H1 (cell line): ENCODE measurements around the gene MYO15A. TPM values are rescaled to one million over a fixed set of nuclear protein-coding genes. Genes with fewer than 3 reads are reported as not detected.

ENCODE experiments used
- CTCF ChIA-PET: fragments of 300-600 bp; sonication (Branson Sonifier 250); formaldehyde crosslinking; loops from one replicate; lab custom pipeline; 2021; ENCODE audit not compliant: partially characterized antibody; lab: Charles Lee
- POLR2A ChIA-PET: fragments of 300-600 bp; sonication (Branson Sonifier 250); formaldehyde crosslinking; loops from one replicate; lab custom pipeline; 2021; ENCODE audit warnings: inconsistent platforms; ENCODE audit not compliant: partially characterized antibody; lab: Charles Lee
- DNase-seq, 2 experiments: peaks; one replicate each; pipeline versions ENCODE4 v3.0.0 to v3.0.0-alpha.2; 2010 to 2022; ENCODE audit warnings: low spot score in 2 of 2, low read depth in 1 of 2, mixed read lengths in 1 of 2
- FAIRE-seq: peaks from 2 replicates; lab custom pipeline; 2011; peaks lifted over from hg19 to GRCh38; lab: Jason Lieb, UNC
- H2AFZ ChIP-seq: 2 replicates; pipeline ENCODE4 v1.8.1; 2012; ENCODE audit warnings: low read length, inconsistent platforms
- H2AK5ac ChIP-seq: 2 replicates; pipeline ENCODE4 v1.6.1; 2013; ENCODE audit warnings: low read depth, low read length
- H2BK120ac ChIP-seq: replicated peaks from 2 replicates; pipeline ENCODE3; 2013; ENCODE audit warnings: low read depth, low read length, inconsistent platforms
- H2BK12ac ChIP-seq: 2 replicates; pipeline ENCODE4 v1.6.1; 2013; ENCODE audit warnings: low read depth, low read length
- H2BK15ac ChIP-seq: 2 replicates; pipeline ENCODE4 v1.6.1; 2013; ENCODE audit warnings: low read length
- H2BK20ac ChIP-seq: 2 replicates; pipeline ENCODE4 v1.6.1; 2013; ENCODE audit warnings: low read length
- H2BK5ac ChIP-seq: 2 replicates; pipeline ENCODE4 v1.6.1; 2013; ENCODE audit warnings: low read depth, low read length
- H3K14ac ChIP-seq: 2 replicates; pipeline ENCODE4 v1.6.1; 2013; ENCODE audit warnings: inconsistent platforms; ENCODE audit not compliant: insufficient read length
- H3K18ac ChIP-seq: 2 replicates; pipeline ENCODE4 v1.6.1; 2013; ENCODE audit warnings: low read length; ENCODE audit errors: extremely low read depth
- H3K23ac ChIP-seq: 2 replicates; pipeline ENCODE4 v1.6.1; 2013; ENCODE audit warnings: inconsistent platforms; ENCODE audit not compliant: insufficient read length
- H3K23me2 ChIP-seq: 2 replicates; pipeline ENCODE4 v1.6.1; 2013; ENCODE audit warnings: low read depth, low read length
- H3K27ac ChIP-seq: 2 replicates; pipeline ENCODE4 v1.6.1; 2011; ENCODE audit warnings: low read depth, low read length, inconsistent platforms
- H3K27me3 ChIP-seq, 4 experiments: replicated peaks in 1 of 4; 1 replicate in 1 of 4; 2 replicates in 3 of 4; pipeline versions ENCODE4 v1.6.1 to v1.8.1; 2011 to 2013; ENCODE audit warnings: low read length in 3 of 4, mild to moderate bottlenecking in 3 of 4, inconsistent platforms in 2 of 4, mixed read lengths in 2 of 4, moderate library complexity in 1 of 4; ENCODE audit not compliant: control insufficient read depth in 3 of 4, insufficient read depth in 3 of 4; ENCODE audit errors: extremely low read depth in 1 of 4
- H3K36me3 ChIP-seq, 4 experiments: 2 replicates each; pipeline versions ENCODE4 v1.6.1 to v1.8.1; 2011 to 2013; ENCODE audit warnings: mild to moderate bottlenecking in 4 of 4, low read length in 3 of 4, moderate library complexity in 2 of 4, control low read depth in 1 of 4, inconsistent platforms in 1 of 4; ENCODE audit not compliant: insufficient read depth in 4 of 4, control insufficient read depth in 2 of 4
- H3K4ac ChIP-seq: replicated peaks from 2 replicates; pipeline ENCODE3; 2013; ENCODE audit warnings: low read length, low read depth, mixed read lengths, inconsistent platforms; ENCODE audit not compliant: insufficient read length
- H3K4me1 ChIP-seq, 4 experiments: replicated peaks in 1 of 4; 1 replicate in 1 of 4; 2 replicates in 3 of 4; pipeline versions ENCODE4 v1.6.1 to v1.8.1; 2011 to 2013; ENCODE audit warnings: low read length in 3 of 4, inconsistent platforms in 2 of 4, mixed read lengths in 1 of 4; ENCODE audit not compliant: insufficient read depth in 4 of 4, control insufficient read depth in 3 of 4
- H3K4me2 ChIP-seq, 2 experiments: 2 replicates each; pipeline versions ENCODE4 v1.6.1 to v1.8.1; 2011 to 2013; ENCODE audit warnings: low read depth in 2 of 2, low read length in 2 of 2, control low read depth in 1 of 2, inconsistent platforms in 1 of 2, mild to moderate bottlenecking in 1 of 2; ENCODE audit not compliant: insufficient read depth in 1 of 2
- H3K4me3 ChIP-seq, 4 experiments: fragments of 200-600, 300-600 bp in 1 of 4; sonication (generic), shearing (Covaris generic), sonication (Bioruptor Twin) in 1 of 4; 2 replicates each; pipeline versions ENCODE4 v1.5.1 to v1.8.1; 2011 to 2016; ENCODE audit warnings: low read length in 4 of 4, low read depth in 3 of 4, control low read depth in 2 of 4, inconsistent platforms in 2 of 4, mild to moderate bottlenecking in 2 of 4, mixed read lengths in 1 of 4, moderate library complexity in 1 of 4; ENCODE audit not compliant: insufficient read depth in 2 of 4; ENCODE audit errors: extremely low read depth in 1 of 4
- H3K56ac ChIP-seq: replicated peaks from 2 replicates; pipeline ENCODE3; 2013; ENCODE audit warnings: low read depth, mild to moderate bottlenecking, mixed read lengths, low read length, inconsistent platforms; ENCODE audit not compliant: insufficient read length
- H3K79me1 ChIP-seq: 2 replicates; pipeline ENCODE4 v1.6.1; 2013; ENCODE audit warnings: low read depth, low read length, control low read depth
- H3K79me2 ChIP-seq, 2 experiments: 2 replicates each; pipeline versions ENCODE4 v1.6.1 to v1.8.1; 2012 to 2013; ENCODE audit warnings: low read length in 2 of 2, mild to moderate bottlenecking in 2 of 2, inconsistent platforms in 1 of 2; ENCODE audit not compliant: insufficient read depth in 2 of 2, control insufficient read depth in 1 of 2
- H3K9ac ChIP-seq, 4 experiments: replicated peaks in 1 of 4; 1 replicate in 1 of 4; 2 replicates in 3 of 4; pipeline versions ENCODE4 v1.6.1 to v1.8.1; 2011 to 2013; ENCODE audit warnings: low read depth in 3 of 4, low read length in 3 of 4, control low read depth in 2 of 4, mild to moderate bottlenecking in 2 of 4, moderate library complexity in 2 of 4, inconsistent platforms in 1 of 4; ENCODE audit errors: extremely low read depth in 1 of 4
- H3K9me3 ChIP-seq, 2 experiments: 2 replicates each; pipeline versions ENCODE4 v1.6.1 to v1.8.1; 2012 to 2013; ENCODE audit warnings: mild to moderate bottlenecking in 2 of 2, moderate library complexity in 2 of 2, control low read depth in 1 of 2, inconsistent platforms in 1 of 2, low read depth in 1 of 2, low read length in 1 of 2, mixed read lengths in 1 of 2; ENCODE audit not compliant: insufficient read depth in 2 of 2
- H4K20me1 ChIP-seq, 2 experiments: replicated peaks in 1 of 2; 2 replicates each; pipeline versions ENCODE3 to v1.8.1; 2011 to 2013; ENCODE audit warnings: inconsistent platforms in 2 of 2, low read length in 2 of 2, mild to moderate bottlenecking in 1 of 2; ENCODE audit not compliant: insufficient read depth in 2 of 2, control insufficient read depth in 1 of 2
- H4K5ac ChIP-seq: 2 replicates; pipeline ENCODE4 v1.6.1; 2013; ENCODE audit warnings: low read length, low read depth, mixed read lengths, inconsistent platforms; ENCODE audit not compliant: insufficient read length
- H4K8ac ChIP-seq: 2 replicates; pipeline ENCODE4 v1.8.0; 2013; ENCODE audit warnings: mild to moderate bottlenecking, moderate library complexity, low read length, inconsistent platforms; ENCODE audit not compliant: insufficient read depth; ENCODE audit errors: extremely low read depth
- H4K91ac ChIP-seq: replicated peaks from 2 replicates; pipeline ENCODE3; 2013; ENCODE audit warnings: low read length, mixed read lengths, inconsistent platforms; ENCODE audit not compliant: insufficient read length
- ATF3 ChIP-seq: IDR thresholded peaks from 2 replicates; pipeline ENCODE4 v1.6.1; 2011; ENCODE audit warnings: low read depth, mild to moderate bottlenecking, low read length; ENCODE audit not compliant: insufficient read depth
- BRCA1 ChIP-seq: IDR thresholded peaks from 2 replicates; pipeline ENCODE4 v1.6.1; 2012; ENCODE audit warnings: low read depth, low read length, improper control_type of control experiment
- CHD1 ChIP-seq: IDR thresholded peaks from 2 replicates; pipeline ENCODE4 v1.6.1; 2012; ENCODE audit warnings: low read depth, low read length, improper control_type of control experiment
- CREB1 ChIP-seq: IDR thresholded peaks from 2 replicates; pipeline ENCODE4 v1.6.1; 2012; ENCODE audit warnings: inconsistent platforms
- CTBP2 ChIP-seq: IDR thresholded peaks from 2 replicates; pipeline ENCODE4 v1.7.0; 2011; ENCODE audit warnings: borderline replicate concordance, mild to moderate bottlenecking, moderate library complexity, mixed read lengths, low read length; ENCODE audit not compliant: insufficient read depth, insufficient read length
- EZH2 ChIP-seq: fragments of 200-600 bp; sonication (generic); IDR thresholded peaks from 2 replicates; pipeline ENCODE4 v1.7.1; 2012; ENCODE audit warnings: low read depth, mild to moderate bottlenecking, moderate library complexity, low read length, inconsistent platforms; ENCODE audit not compliant: severe bottlenecking
- FOSL1 ChIP-seq: IDR thresholded peaks from 2 replicates; pipeline ENCODE4 v1.6.1; 2011; ENCODE audit warnings: mild to moderate bottlenecking, low read depth, low read length, moderate library complexity; ENCODE audit not compliant: insufficient read depth
- HDAC6 ChIP-seq: IDR thresholded peaks from one replicate; pipeline ENCODE4 v1.7.1; 2012; ENCODE audit warnings: low read depth, mild to moderate bottlenecking, inconsistent platforms, low read length, moderate library complexity
- MAFK ChIP-seq: IDR thresholded peaks from 2 replicates; pipeline ENCODE4 v1.6.1; 2012; ENCODE audit warnings: low read depth, mild to moderate bottlenecking, improper control_type of control experiment, low read length
- RNF2 ChIP-seq: fragments of 200-900, 300-1000 bp; sonication (generic); IDR thresholded peaks from 2 replicates; pipeline ENCODE4 v1.7.1; 2016; ENCODE audit warnings: borderline replicate concordance, low read depth, mild to moderate bottlenecking, antibody characterized with exemption, low read length; ENCODE audit not compliant: poor library complexity, severe bottlenecking; ENCODE audit errors: missing control alignments
- SIRT6 ChIP-seq: IDR thresholded peaks from one replicate; pipeline ENCODE4 v1.7.1; 2012; ENCODE audit warnings: low read length, inconsistent platforms
- SP1 ChIP-seq: IDR thresholded peaks from 2 replicates; pipeline ENCODE4 v1.6.1; 2011; ENCODE audit warnings: low read depth, low read length
- SP4 ChIP-seq: IDR thresholded peaks from 2 replicates; pipeline ENCODE4 v1.6.1; 2012; ENCODE audit warnings: low read length, inconsistent platforms
- WGBS, 2 experiments: shearing (Covaris generic) in 1 of 2; methylation state at CpG; one replicate each; pipeline versions ENCODE4 v1.1.6 to v1.1.7; 2013 to 2015; ENCODE audit warnings: low lambda C conversion rate in 2 of 2, mixed read lengths in 2 of 2, inconsistent platforms in 1 of 2, low coverage in 1 of 2, missing lambda C conversion rate in 1 of 2; ENCODE audit not compliant: insufficient replicate concordance in 2 of 2, insufficient coverage in 1 of 2, insufficient read length in 1 of 2; ENCODE audit errors: extremely low coverage in 1 of 2, missing lambda C conversion rate in 1 of 2; 5-methylcytosine and 5-hydroxymethylcytosine counted together
- polyA plus RNA-seq, 7 experiments: library from polyadenylated mRNA; depleted of rRNA in 3 of 7; stranded (reverse) in 5 of 7; unstranded in 2 of 7; fragments of >200 nt in 5 of 7; fragments of 200-250 nt in 2 of 7; gene quantifications; 1 replicate in 5 of 7; 2 replicates in 1 of 7; 4 replicates in 1 of 7; pipeline versions ENCODE4 v1.2.1 to v1.2.3, GENCODE V29; 2011 to 2013; ENCODE audit warnings: missing spikeins in 2 of 7, mixed read lengths in 2 of 7
- total RNA-seq: library from RNA; stranded (reverse); fragmentation: NEBNext Ultra II Directional; extraction: Animal tissue kit (Norgen Biotek cat#: 25700); gene quantifications from 2 replicates; pipeline ENCODE4 v1.2.1, GENCODE V29; 2021

The MYO15A gene
- total and polyA plus RNA-seq, 2 of the 8 experiments (the other 6 are each of a cell fraction or from before 2014, with no cell fraction given): 1.6 to 4.2 TPM

DNA sequence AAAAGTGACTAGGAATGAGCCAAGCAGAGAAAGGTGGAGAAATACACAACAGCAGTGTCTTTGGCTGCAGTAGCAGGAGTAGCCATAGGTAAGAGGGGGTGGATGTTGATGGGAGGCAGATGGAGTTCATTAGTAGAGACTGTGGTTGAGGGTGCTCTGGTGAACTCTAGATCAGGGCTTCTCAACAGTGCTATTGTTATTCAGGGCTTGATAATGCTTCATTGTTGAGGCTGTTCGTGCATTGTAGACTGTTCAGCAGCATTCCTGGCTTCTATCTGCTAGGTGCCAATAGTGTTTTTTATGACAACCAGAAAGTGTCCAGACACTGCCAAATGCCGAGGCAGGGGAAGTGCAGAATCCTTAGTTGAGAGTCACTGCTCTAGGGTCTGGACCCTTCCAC is 78.7 kb downstream of the MYO15A start:
- CTCF ChIA-PET: interaction anchor here (1.2 to 11.2 kb wide), 3 partner anchors 15 to 45 kb away, joined by 3 to 122 read pairs (median 78); no protein-coding TSS in a partner anchor
- TF ChIP-seq MAFK (no peak), SP4 (no peak), EZH2 (no peak), ATF3 (no peak), CTBP2 (no peak), RNF2 (no peak), CHD1 (no peak), HDAC6 (no peak), FOSL1 (no peak), CREB1 (no peak), BRCA1 (no peak), SIRT6 (no peak), SP1 (no peak)

More for the DNA sequence above, 78.7 kb downstream of the MYO15A start:
- H2BK15ac ChIP-seq: no peak overlapping the region
- H3K27ac ChIP-seq: no peak overlapping the region
- no peak overlapping the region for H3K56ac ChIP-seq
- no peak overlapping the region for H2AK5ac ChIP-seq
- DNase-seq (no peak), FAIRE-seq (no peak)
- WGBS, 2 experiments: 93% methylated on average over 2 of the region's 2 CpGs; no CpG with 5 or more reads in 1 of the 2 experiments
- no peaks in the 10 kb centered on the region for H3K27me3 ChIP-seq
- H3K4me3 ChIP-seq: peak overlapping the region in 1 of 4 experiments; percentile 76; a peak in 1 of 8 replicates
- no peaks in the 10 kb centered on the region for H3K9me3 ChIP-seq
- H3K9ac ChIP-seq: peak overlapping the region in 1 of 4 experiments; percentile 42; a peak in 1 of 7 replicates
- H2BK5ac ChIP-seq: no peak overlapping the region
- no peak overlapping the region for H2BK12ac ChIP-seq
- H3K14ac ChIP-seq: no peak overlapping the region
- H3K79me1 ChIP-seq: peaks cover 33% of the 10 kb centered on the region
- H2BK20ac ChIP-seq: no peak overlapping the region
- H3K4me2 ChIP-seq: peak overlapping the region; percentile 68 to 99
- no peak overlapping the region for H3K4ac ChIP-seq
- H3K4me1 ChIP-seq: peaks cover 3 to 21% (median 6%) of the 10 kb centered on the region in 4 experiments; a peak in 6 of 7 replicates
- peaks cover 46 to 77% of the 10 kb centered on the region in 2 experiments for H3K79me2 ChIP-seq
- peaks cover 3 to 20% (median 9%) of the 10 kb centered on the region in 4 experiments; a peak in 5 of 8 replicates for H3K36me3 ChIP-seq
- POLR2A ChIA-PET: interaction anchor here (1.0 to 5.1 kb wide), 2 partner anchors 12 to 34 kb away, joined by 3 to 34 read pairs; no protein-coding TSS in a partner anchor
- H2BK120ac ChIP-seq: no peak overlapping the region
- no peak overlapping the region for H4K8ac ChIP-seq
- H4K20me1 ChIP-seq: peaks cover 36 to 43% of the 10 kb centered on the region in 2 experiments
- H4K91ac ChIP-seq: no peak overlapping the region
- no peak overlapping the region for H3K23ac ChIP-seq
- peaks cover 16% of the 10 kb centered on the region for H3K23me2 ChIP-seq
- no peak overlapping the region for H2AFZ ChIP-seq
- H4K5ac ChIP-seq: no peak overlapping the region
- H3K18ac ChIP-seq: no peak overlapping the region
